ENCODE results near the gene IPO9. TPM values are rescaled to one million over a fixed set of nuclear protein-coding genes. Genes with fewer than 3 reads are reported as not detected.
A peak's percentile ranks its signal among the peaks of the same experiment; 100 is the strongest.
"Not testable (repeated sequence)": the region's sequence is repeated elsewhere in the genome, so short reads cannot be mapped to it uniquely, and the experiment has no call there.

Gene IPO9
- total RNA-seq, 1 donor from 2014 or later = 47.1 TPM

DNA sequence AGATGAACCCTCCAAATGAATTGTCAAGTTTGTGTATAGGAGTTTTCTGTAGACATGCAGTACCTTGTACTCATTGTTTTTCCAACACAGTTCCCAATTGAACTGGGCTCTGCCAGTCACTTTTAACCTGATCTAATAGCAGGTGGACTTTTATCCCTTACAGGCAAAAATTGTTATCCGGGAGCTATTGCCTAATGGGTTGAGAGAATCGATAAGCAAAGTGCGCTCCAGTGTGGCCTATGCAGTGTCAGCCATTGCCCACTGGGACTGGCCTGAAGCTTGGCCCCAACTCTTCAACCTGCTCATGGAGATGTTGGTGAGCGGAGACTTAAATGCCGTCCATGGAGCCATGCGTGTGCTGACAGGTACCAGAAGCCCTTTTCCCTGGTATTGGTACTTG lies 19.3 kb downstream of the IPO9 start:
- peaks cover 62% of the 10 kb centered on the region for H3K4me1 Mint-ChIP-seq (ENCODE audit: low read depth)

DNA sequence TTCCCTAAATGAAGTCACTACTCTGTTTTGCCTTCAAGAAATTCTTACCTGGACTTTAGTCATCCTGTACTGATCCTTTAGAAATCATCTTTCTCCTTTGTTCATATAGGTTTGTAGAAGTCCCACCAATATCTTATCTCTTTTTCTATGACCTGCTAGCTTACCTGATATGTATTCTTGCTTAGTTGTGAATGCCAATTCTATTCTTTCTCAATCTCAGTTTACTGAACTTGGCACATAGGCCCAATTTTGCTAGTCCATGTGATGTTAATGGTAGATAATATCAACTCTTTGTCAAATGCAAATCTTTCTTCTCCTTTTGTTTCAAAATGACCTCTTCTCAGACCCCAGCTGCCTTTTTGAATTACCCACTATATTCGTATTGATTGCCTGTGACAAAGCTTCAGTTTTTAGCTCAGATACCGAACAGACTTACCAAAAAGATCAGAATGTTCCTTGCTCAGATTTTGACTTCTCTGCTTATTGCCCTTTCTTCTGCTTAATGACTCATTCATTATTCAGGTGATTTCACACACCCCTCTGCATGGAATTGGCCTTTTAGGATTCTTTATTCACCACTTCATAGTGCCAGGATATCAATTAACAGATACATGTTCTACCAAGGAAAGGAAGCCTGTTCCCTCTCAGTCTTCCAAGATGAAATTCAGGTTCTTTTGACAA lies 20.6 kb downstream of the IPO9 start:
- H3K9me3 Mint-ChIP-seq (ENCODE audit: low read depth) = no peaks in the 10 kb centered on the region
- TF ChIP-seq, protein P1, sequence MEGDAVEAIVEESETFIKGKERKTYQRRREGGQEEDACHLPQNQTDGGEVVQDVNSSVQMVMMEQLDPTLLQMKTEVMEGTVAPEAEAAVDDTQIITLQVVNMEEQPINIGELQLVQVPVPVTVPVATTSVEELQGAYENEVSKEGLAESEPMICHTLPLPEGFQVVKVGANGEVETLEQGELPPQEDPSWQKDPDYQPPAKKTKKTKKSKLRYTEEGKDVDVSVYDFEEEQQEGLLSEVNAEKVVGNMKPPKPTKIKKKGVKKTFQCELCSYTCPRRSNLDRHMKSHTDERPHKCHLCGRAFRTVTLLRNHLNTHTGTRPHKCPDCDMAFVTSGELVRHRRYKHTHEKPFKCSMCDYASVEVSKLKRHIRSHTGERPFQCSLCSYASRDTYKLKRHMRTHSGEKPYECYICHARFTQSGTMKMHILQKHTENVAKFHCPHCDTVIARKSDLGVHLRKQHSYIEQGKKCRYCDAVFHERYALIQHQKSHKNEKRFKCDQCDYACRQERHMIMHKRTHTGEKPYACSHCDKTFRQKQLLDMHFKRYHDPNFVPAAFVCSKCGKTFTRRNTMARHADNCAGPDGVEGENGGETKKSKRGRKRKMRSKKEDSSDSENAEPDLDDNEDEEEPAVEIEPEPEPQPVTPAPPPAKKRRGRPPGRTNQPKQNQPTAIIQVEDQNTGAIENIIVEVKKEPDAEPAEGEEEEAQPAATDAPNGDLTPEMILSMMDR (IDR thresholded peaks at IDR 0.05) = no peak
- H3K27ac Mint-ChIP-seq (ENCODE audit: unreplicated experiment) = peak overlapping the region; percentile 87
- no peak for DNase-seq (ENCODE audit: low spot score)
- H3K4me1 Mint-ChIP-seq (ENCODE audit: low read depth) = peaks cover 62% of the 10 kb centered on the region
- no peaks in the 10 kb centered on the region for H3K27me3 Mint-ChIP-seq (ENCODE audit: low read depth)
- no peak overlapping the region for H3K4me3 Mint-ChIP-seq (ENCODE audit: unreplicated experiment)
- H3K36me3 Mint-ChIP-seq (ENCODE audit: low read depth) = peaks cover 14% of the 10 kb centered on the region

More for the DNA sequence above, 19.3 kb downstream of the IPO9 start:
- Mint-ChIP-seq H3K4me3 (ENCODE audit: unreplicated experiment) (no peak overlapping the region), H3K36me3 (ENCODE audit: low read depth) (peaks cover 8% of the 10 kb centered on the region), H3K9me3 (ENCODE audit: low read depth) (no peaks in the 10 kb centered on the region), H3K27ac (ENCODE audit: unreplicated experiment) (peak overlapping the region; percentile 29), H3K27me3 (ENCODE audit: low read depth) (no peaks in the 10 kb centered on the region)
- no peak for DNase-seq (ENCODE audit: low spot score)
- TF ChIP-seq, protein P1 (IDR thresholded peaks at IDR 0.05) = no peak

DNA sequence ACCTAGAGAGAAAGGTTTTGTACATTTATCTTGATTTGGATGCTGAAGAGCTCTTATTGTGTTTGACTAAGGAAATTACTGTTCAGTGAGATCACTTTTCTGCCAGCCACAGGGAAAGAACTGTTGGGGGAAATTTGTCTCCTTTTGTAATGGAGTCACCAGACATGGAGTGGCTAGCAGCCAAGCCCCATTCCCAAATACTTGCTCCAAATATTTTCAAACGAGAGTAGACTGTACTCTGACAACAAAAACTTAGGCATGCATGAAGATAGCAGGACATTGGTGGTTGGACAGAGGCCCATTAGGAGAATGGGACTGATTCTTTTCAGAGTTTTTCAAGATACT lies 21.1 kb downstream of the IPO9 start:
- peaks cover 62% of the 10 kb centered on the region for H3K4me1 Mint-ChIP-seq (ENCODE audit: low read depth)

DNA sequence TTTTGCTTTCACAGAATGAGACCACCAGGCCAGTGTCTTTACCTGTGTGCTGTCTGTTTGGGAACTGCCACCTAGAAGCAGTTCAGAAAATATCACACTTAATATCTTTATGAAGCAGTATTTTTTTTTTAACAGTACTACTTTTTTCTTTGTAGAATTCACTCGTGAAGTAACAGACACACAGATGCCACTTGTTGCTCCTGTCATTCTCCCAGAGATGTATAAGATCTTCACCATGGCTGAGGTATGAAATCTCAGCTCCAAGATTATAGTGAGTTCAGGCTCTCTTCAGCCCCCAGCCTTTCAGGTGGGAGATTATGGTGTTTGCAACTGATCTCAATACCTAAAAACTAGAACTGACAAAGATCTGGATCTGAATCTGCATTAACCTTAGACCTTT lies 23.0 kb downstream of the IPO9 start:
- Mint-ChIP-seq H3K4me1 (ENCODE audit: low read depth) (peaks cover 45% of the 10 kb centered on the region), H3K36me3 (ENCODE audit: low read depth) (peaks cover 27% of the 10 kb centered on the region), H3K27me3 (ENCODE audit: low read depth) (no peaks in the 10 kb centered on the region), H3K4me3 (ENCODE audit: unreplicated experiment) (no peak overlapping the region), H3K9me3 (ENCODE audit: low read depth) (no peaks in the 10 kb centered on the region), H3K27ac (ENCODE audit: unreplicated experiment) (peak overlapping the region; percentile 42)
- DNase-seq (ENCODE audit: low spot score) = no peak
- TF ChIP-seq, protein P1 (IDR thresholded peaks at IDR 0.05) = no peak

More for the DNA sequence above, 21.1 kb downstream of the IPO9 start:
- H3K27ac Mint-ChIP-seq (ENCODE audit: unreplicated experiment) = peak overlapping the region; percentile 87
- peak overlapping the region; percentile 13 for H3K4me3 Mint-ChIP-seq (ENCODE audit: unreplicated experiment)
- no peaks in the 10 kb centered on the region for H3K9me3 Mint-ChIP-seq (ENCODE audit: low read depth)
- H3K36me3 Mint-ChIP-seq (ENCODE audit: low read depth) = peaks cover 16% of the 10 kb centered on the region
- TF ChIP-seq, protein P1 (IDR thresholded peaks at IDR 0.05) = no peak
- no peak for DNase-seq (ENCODE audit: low spot score)
- H3K27me3 Mint-ChIP-seq (ENCODE audit: low read depth) = no peaks in the 10 kb centered on the region

DNA sequence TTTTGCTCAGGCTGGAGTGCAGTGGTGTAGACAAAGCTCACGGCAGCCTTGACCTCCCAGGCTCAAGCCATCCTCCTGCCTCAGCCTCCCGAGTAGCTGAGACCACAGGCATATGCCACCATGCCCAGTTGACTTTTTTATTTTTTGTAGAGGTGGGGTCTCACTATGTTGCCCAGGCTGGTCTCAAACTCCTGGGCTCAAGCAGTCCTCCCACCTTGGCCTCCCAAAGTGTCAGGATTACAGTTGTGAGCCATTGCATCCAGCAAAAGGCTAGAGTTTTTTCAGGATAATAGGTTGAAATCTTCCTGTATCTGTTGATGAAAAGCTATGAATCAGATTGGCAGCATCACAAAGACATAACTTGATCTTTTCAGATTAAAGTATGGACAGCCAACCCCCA lies 27.8 kb downstream of the IPO9 start:
- H3K27me3 Mint-ChIP-seq (ENCODE audit: low read depth); H3K4me1 Mint-ChIP-seq (ENCODE audit: low read depth); H3K9me3 Mint-ChIP-seq (ENCODE audit: low read depth); DNase-seq (ENCODE audit: low spot score); H3K4me3 Mint-ChIP-seq (ENCODE audit: unreplicated experiment); H3K27ac Mint-ChIP-seq (ENCODE audit: unreplicated experiment): not testable (repeated sequence)
- H3K36me3 Mint-ChIP-seq (ENCODE audit: low read depth) = peaks cover 47% of the 10 kb centered on the region

DNA sequence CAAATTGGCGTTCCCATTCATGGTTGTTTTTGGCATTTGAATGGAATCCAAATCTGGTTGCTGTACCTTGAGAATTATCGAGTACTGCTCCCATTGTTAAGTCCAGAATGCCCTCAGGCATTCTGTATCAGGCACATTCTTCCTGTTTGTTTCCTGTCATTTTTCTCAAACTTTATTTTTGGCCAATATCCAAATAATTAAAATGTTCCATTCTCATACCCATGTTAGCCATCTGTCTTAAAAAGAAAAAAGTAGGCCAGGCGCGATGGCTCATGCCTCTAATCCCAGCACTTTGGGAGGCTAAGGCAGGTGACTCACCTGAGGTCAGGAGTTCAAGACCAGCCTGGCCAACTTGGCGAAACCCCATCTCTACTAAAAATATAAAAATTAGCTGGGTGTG lies 30.5 kb downstream of the IPO9 start:
- Mint-ChIP-seq H3K4me3 (ENCODE audit: unreplicated experiment) (no peak overlapping the region), H3K36me3 (ENCODE audit: low read depth) (peaks cover 40% of the 10 kb centered on the region), H3K9me3 (ENCODE audit: low read depth) (no peaks in the 10 kb centered on the region), H3K4me1 (ENCODE audit: low read depth) (peaks cover 5% of the 10 kb centered on the region), H3K27me3 (ENCODE audit: low read depth) (no peaks in the 10 kb centered on the region), H3K27ac (ENCODE audit: unreplicated experiment) (no peak overlapping the region)
- no peak for DNase-seq (ENCODE audit: low spot score)
- TF ChIP-seq, protein P1 (IDR thresholded peaks at IDR 0.05) = no peak
